Pancreas (tissue), 10 donors: Measurements from ENCODE around the gene MEX3A. TPM values are rescaled to one million over a fixed set of nuclear protein-coding genes. Genes with fewer than 3 reads are reported as not detected.

ENCODE experiments used
- ATAC-seq, 4 donors: fragments of 200-7000 bp; cut with Tn5 transposase; one replicate each; pipeline versions ENCODE4 v1.8.0 to v1.9.1; 2020; ENCODE audit warnings: mild to moderate bottlenecking in 4 of 4, moderate library complexity in 4 of 4
- DNase-seq, 6 donors: peaks; one replicate each; pipeline ENCODE4 v3.0.0-alpha.2; 2020
- FAIRE-seq: peaks from 2 replicates; lab custom pipeline; 2012; peaks lifted over from hg19 to GRCh38; lab: Jason Lieb, UNC
- H3K27ac ChIP-seq, 4 donors: fragments of 200-600 bp; sonication (generic); 1 replicate in 3 of 4; 2 replicates in 1 of 4; pipeline versions ENCODE4 v1.5.0 to v1.8.0; 2020
- H3K27me3 ChIP-seq, 4 donors: fragments of 200-600 bp; one replicate each; pipeline ENCODE4 v1.8.0; 2021
- H3K36me3 ChIP-seq, 3 donors: fragments of 200-600 bp; sonication (generic) in 1 of 3; one replicate each; pipeline versions ENCODE4 v1.5.0 to v1.8.0; 2020 to 2021
- H3K4me1 ChIP-seq, 3 donors: fragments of 200-600 bp; one replicate each; pipeline ENCODE4 v1.8.0; 2021
- H3K4me3 ChIP-seq, 4 donors: fragments of 200-600 bp; sonication (generic) in 2 of 4; one replicate each; pipeline versions ENCODE4 v1.5.0 to v1.8.0; 2020 to 2021
- H3K9me3 ChIP-seq, 4 donors: fragments of 200-600 bp; one replicate each; pipeline ENCODE4 v1.8.0; 2021
- WGBS, 2 donors: extraction: QIAGEN DNeasy Blood & Tissue Kit; methylation state at CpG; one replicate each; pipeline ENCODE4 v1.1.7; 2013; 5-methylcytosine and 5-hydroxymethylcytosine counted together
- intact Hi-C, 3 donors: fragments of 100-400 bp; cut with DNase I; formaldehyde crosslinking; loops; one replicate each; pipeline versions ENCODE4 v1.11.1 to v1.14.2; 2022
- polyA plus RNA-seq, 2 donors: library from polyadenylated mRNA; stranded (reverse); fragments of 200-250 nt; gene quantifications; one replicate each; pipeline ENCODE4 v1.2.3, GENCODE V29; 2013
- total RNA-seq, 6 donors: library from RNA; stranded (reverse); fragmentation: NEBNext Ultra II Directional in 4 of 6; extraction: Animal tissue kit (Norgen Biotek cat#: 25700) in 4 of 6; gene quantifications; one replicate each; pipeline versions ENCODE4 v1.2.1 to v1.2.4, GENCODE V29; 2021 to 2023
- TF ChIP-seq, protein P1 (sequence below), 4 donors: fragments of 200-600 bp; sonication (generic) in 3 of 4; IDR thresholded peaks; one replicate each; pipeline versions ENCODE4 v1.5.0 to v1.8.0; 2021; ENCODE audit warnings: antibody characterized with exemption in 4 of 4
- donor health status: healthy with polysubstance abuse.
- donor health status: DM: no; HTN: no; CAD: no; lungs with moderate emphysema.
- donor health status: DM: no; HTN: no; CAD: no.
- donor health status: control.
- donor health status: control.
- donor health status: Bipolar disorder and iron deficiency.
- donor health status: DM: yes; HTN: yes; CAD: no.
- donor health status: DM: no; HTN: no; CAD: no.
- donor health status: DM: no; HTN: no; CAD: no.
- donor health status: DM: yes; HTN: yes; CAD: no.

MEX3A gene
- total and polyA plus RNA-seq, 8 donors, result 0.12 to 3.1 (median 0.65) TPM

DNA sequence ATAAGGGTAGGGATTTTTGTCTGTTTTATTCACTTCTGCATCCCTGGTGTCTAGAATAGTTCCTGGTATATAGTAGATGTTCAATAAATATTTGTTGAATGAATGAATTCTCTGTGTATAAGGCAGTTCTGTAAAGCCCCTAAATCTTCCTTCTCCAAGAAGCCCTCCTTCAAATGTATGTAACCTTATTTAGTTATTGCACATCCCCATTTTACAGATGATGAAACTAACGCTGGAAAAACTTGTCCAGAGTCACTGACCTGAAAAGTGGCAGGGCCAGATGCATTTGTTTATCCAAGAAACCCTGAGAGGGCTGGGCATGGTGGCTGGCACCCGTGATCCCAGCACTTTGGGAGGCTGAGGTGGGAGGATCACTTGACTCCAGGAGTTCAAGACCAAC lies 28.0 kb upstream of the MEX3A start:
- H3K27ac ChIP-seq, result no peak overlapping the region
- no peaks in the 10 kb centered on the region for H3K36me3 ChIP-seq
- peaks cover 7 to 18% (median 7%) of the 10 kb centered on the region in 3 donors for H3K4me1 ChIP-seq
- H3K27me3 ChIP-seq, result no peaks in the 10 kb centered on the region
- no peak for FAIRE-seq
- TF ChIP-seq, protein P1, sequence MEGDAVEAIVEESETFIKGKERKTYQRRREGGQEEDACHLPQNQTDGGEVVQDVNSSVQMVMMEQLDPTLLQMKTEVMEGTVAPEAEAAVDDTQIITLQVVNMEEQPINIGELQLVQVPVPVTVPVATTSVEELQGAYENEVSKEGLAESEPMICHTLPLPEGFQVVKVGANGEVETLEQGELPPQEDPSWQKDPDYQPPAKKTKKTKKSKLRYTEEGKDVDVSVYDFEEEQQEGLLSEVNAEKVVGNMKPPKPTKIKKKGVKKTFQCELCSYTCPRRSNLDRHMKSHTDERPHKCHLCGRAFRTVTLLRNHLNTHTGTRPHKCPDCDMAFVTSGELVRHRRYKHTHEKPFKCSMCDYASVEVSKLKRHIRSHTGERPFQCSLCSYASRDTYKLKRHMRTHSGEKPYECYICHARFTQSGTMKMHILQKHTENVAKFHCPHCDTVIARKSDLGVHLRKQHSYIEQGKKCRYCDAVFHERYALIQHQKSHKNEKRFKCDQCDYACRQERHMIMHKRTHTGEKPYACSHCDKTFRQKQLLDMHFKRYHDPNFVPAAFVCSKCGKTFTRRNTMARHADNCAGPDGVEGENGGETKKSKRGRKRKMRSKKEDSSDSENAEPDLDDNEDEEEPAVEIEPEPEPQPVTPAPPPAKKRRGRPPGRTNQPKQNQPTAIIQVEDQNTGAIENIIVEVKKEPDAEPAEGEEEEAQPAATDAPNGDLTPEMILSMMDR (IDR thresholded peaks at IDR 0.05), result no peak
- 69 to 79% methylated on average over 2 of the region's 2 CpGs for WGBS, 2 donors
- DNase-seq, result no peak
- H3K9me3 ChIP-seq, result no peaks in the 10 kb centered on the region
- no peak overlapping the region for H3K4me3 ChIP-seq
- ATAC-seq, result no peak
- intact Hi-C loops, result no loop called here

DNA sequence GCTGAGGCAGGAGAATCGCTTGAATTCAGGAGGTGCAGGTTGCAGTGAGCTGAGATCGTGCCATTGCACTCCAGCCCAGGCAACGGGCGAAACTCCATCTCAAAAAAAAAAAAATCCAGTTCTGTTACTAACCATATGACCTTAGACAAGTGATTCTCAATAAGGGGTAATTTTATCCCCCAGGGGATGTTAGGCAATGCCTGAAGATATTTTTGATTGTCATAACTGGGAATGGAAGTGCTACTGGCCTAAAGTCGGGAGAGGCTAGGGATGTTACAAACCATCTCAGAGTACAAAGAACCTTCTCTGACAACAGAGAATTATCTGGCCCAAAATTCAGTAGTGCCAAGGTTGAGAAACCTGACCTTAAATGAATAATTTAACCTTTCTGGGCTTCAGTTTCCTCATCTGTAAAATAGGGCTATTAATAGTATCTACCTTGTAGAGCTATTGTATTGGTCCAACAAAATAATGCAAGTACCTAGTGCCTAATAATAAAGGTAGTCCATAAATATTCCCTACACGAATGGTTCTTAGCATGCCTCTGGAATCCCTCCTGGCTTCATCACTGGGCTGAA lies 26.5 kb upstream of the MEX3A start:
- intact Hi-C loops, result no loop called here
- no peak for FAIRE-seq
- no peaks in the 10 kb centered on the region for H3K27me3 ChIP-seq
- DNase-seq, result no peak
- H3K36me3 ChIP-seq, result no peaks in the 10 kb centered on the region
- WGBS, 2 donors, result 93 to 95% methylated on average over 6 of the region's 6 CpGs
- no peak overlapping the region for H3K4me3 ChIP-seq
- peaks cover 7 to 27% (median 15%) of the 10 kb centered on the region in 3 donors for H3K4me1 ChIP-seq
- H3K27ac ChIP-seq, result no peak overlapping the region
- no peaks in the 10 kb centered on the region for H3K9me3 ChIP-seq
- TF ChIP-seq, protein P1 (IDR thresholded peaks at IDR 0.05), result no peak
- no peak for ATAC-seq

DNA sequence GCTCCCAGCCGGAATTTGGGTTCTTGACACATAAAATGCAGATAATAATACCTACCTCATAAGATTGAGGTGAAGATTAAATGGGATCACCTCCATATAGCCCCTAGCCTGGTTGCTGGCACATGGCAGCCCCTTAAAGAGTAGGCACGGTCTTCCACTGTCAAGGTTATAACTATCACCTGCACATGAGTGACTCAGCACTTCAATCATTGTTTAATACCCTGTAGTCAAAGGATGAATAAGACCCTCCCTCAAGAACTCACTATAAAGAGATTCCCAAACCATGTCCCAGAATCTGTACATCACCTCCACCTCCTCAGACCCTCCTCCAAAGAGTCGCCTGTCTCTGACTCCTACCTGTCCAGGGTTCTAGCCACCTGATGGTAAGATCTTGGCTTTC lies 25.8 kb upstream of the MEX3A start:
- Histone ChIP-seq H3K4me3 (no peak overlapping the region), H3K27me3 (no peaks in the 10 kb centered on the region), H3K4me1 (peaks cover 7 to 33% (median 18%) of the 10 kb centered on the region in 3 donors), H3K9me3 (no peaks in the 10 kb centered on the region), H3K27ac (no peak overlapping the region), H3K36me3 (no peaks in the 10 kb centered on the region)
- ATAC-seq (no peak), FAIRE-seq (no peak), DNase-seq (no peak)
- 70 to 72% methylated on average over 3 of the region's 3 CpGs for WGBS, 2 donors
- intact Hi-C loops, result no loop called here
- TF ChIP-seq, protein P1 (IDR thresholded peaks at IDR 0.05), result no peak

DNA sequence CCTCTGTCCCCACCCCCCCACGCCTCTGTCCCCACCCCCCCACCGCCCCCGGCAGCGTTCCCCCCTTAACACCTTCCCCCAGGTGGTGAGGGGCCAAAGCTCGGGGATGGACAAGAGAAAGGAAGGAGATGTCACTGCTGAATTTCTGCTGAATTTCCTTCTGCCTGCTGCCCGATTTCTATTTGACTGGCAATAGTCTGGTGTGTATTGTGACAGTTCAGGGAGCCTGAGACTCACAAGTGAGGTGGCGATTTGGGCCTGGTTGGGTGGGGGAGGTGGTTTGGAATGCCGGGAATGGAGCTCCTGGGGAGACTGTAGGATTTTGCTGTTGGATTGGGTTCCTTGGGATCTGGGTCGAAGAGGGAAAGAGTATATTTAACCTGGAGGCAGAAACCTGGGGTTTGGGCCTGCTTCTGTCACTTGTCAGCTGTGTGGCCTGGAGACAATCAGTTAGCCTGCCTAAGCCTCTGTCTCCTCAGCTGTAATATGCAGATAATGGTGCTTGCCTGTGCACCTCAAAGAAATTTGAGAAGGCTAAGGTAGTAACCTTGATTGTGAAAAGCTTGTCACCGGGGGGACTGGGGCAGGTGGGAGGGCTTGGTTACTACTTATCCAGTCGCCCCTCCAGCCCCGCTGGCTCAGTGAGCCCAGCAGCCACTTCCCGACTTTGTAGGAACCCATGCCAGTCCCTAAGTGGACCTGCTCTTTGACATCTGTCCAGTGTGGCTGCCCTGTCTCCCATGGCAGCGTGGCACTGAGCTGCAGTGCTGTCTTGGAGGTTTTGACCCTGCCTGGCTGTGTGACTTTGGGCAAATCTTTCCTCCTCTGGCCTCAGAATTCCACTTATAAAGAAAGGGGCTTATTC lies 24.6 kb upstream of the MEX3A start:
- Histone ChIP-seq H3K27ac (peak overlapping the region; percentile 88 to 98 (median 95)), H3K36me3 (no peaks in the 10 kb centered on the region), H3K4me1 (peaks cover 7 to 33% (median 18%) of the 10 kb centered on the region in 3 donors), H3K4me3 (peak overlapping the region in 2 of 4 donors; percentile 22 to 37), H3K27me3 (no peaks in the 10 kb centered on the region), H3K9me3 (no peaks in the 10 kb centered on the region)
- TF ChIP-seq, protein P1 (IDR thresholded peaks at IDR 0.05), result no peak
- intact Hi-C loops, result no loop called here
- no peak for FAIRE-seq
- ATAC-seq, result peak; percentile 14 to 30 (median 24)
- peak in 2 of 6 donors; percentile 51 to 62 for DNase-seq
- WGBS, 2 donors, result 12 to 21% methylated on average over 10 to 14 of the region's 14 CpGs
